ENCODE measurements around the gene TMEM181.
"Not testable (repeated sequence)": the region's sequence is repeated elsewhere in the genome, so short reads cannot be mapped to it uniquely, and the experiment has no call there.

Gene TMEM181

GRCh38 chr6:158521759-158522158 is 38.1 kb upstream of the TMEM181 start:
- no peaks in the 10 kb centered on the region for H3K79me2 ChIP-seq (ENCODE audit: insufficient read depth, low read length)
- no peaks in the 10 kb centered on the region for H4K20me1 ChIP-seq (ENCODE audit: low read depth, low read length)
- H2AFZ ChIP-seq (ENCODE audit: low read depth, low read length, severe bottlenecking), result no peak overlapping the region
- H3K27me3 ChIP-seq (ENCODE audit: low read length), result no peaks in the 10 kb centered on the region
- H3K27ac ChIP-seq (ENCODE audit: low read depth, low read length), result no peak overlapping the region
- H3K36me3 ChIP-seq (ENCODE audit: low read length), result no peaks in the 10 kb centered on the region
- TF ChIP-seq EZH2phosphoT487 (conservative IDR thresholded peaks at IDR 0.05; ENCODE audit: low read length) (no peak), CTCF (IDR thresholded peaks at IDR 0.05; ENCODE audit: insufficient read depth, low read length, poor library complexity, severe bottlenecking) (no peak)
- H3K9me3 ChIP-seq (ENCODE audit: insufficient read depth, low read length), result no peaks in the 10 kb centered on the region
- no peaks in the 10 kb centered on the region for H3K9me2 ChIP-seq (replicated peaks; ENCODE audit: insufficient read depth, low read length)
- H3K4me2 ChIP-seq (ENCODE audit: low read depth, low read length, poor library complexity, severe bottlenecking), result no peak overlapping the region
- no peaks in the 10 kb centered on the region for H3F3A ChIP-seq (ENCODE audit: insufficient read depth)
- no peak overlapping the region for H3K9ac ChIP-seq (ENCODE audit: low read length)
- H3K4me3 ChIP-seq (ENCODE audit: insufficient read depth, low read length, poor library complexity, severe bottlenecking), result no peak overlapping the region

DNA sequence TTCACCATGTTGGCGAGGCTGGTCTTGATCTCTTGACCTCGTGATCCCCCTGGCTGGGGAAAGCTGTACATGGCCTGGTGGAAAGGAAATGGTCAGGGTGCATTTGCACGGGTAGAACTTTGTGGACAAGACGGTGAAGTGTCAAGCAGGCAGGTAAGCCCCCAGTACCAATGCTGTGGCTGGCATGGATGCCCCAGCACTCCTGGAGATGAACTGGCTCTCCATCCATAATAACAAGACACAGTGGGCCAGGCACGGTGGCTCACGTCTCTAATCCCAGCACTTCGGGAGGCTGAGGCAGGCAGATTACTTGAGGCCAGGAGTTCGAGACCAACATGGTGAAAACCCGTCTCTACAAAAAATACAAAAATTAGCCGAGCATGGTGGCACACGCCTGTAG is 37.3 kb upstream of the TMEM181 start:
- Histone ChIP-seq H3K27me3 (ENCODE audit: low read length) (no peaks in the 10 kb centered on the region), H3K9ac (ENCODE audit: low read length) (no peak overlapping the region), H3K79me2 (ENCODE audit: insufficient read depth, low read length) (no peaks in the 10 kb centered on the region), H3K4me2 (ENCODE audit: low read depth, low read length, poor library complexity, severe bottlenecking) (no peak overlapping the region), H2AFZ (ENCODE audit: low read depth, low read length, severe bottlenecking) (no peak overlapping the region), H3K4me3 (ENCODE audit: insufficient read depth, low read length, poor library complexity, severe bottlenecking) (no peak overlapping the region), H3K9me3 (ENCODE audit: insufficient read depth, low read length) (no peaks in the 10 kb centered on the region), H3K27ac (ENCODE audit: low read depth, low read length) (no peak overlapping the region), H3K9me2 (replicated peaks; ENCODE audit: insufficient read depth, low read length) (no peaks in the 10 kb centered on the region), H3F3A (ENCODE audit: insufficient read depth) (no peaks in the 10 kb centered on the region), H3K36me3 (ENCODE audit: low read length) (no peaks in the 10 kb centered on the region), H4K20me1 (ENCODE audit: low read depth, low read length) (no peaks in the 10 kb centered on the region)
- no peak for TF ChIP-seq EZH2phosphoT487 (conservative IDR thresholded peaks at IDR 0.05; ENCODE audit: low read length)
- no peak for TF ChIP-seq CTCF (IDR thresholded peaks at IDR 0.05; ENCODE audit: insufficient read depth, low read length, poor library complexity, severe bottlenecking)

GRCh38 chr6:158524311-158524710 is 35.6 kb upstream of the TMEM181 start:
- no peak overlapping the region for H3K27ac ChIP-seq (ENCODE audit: low read depth, low read length)
- H3K36me3 ChIP-seq (ENCODE audit: low read length), result no peaks in the 10 kb centered on the region
- H3F3A ChIP-seq (ENCODE audit: insufficient read depth), result no peaks in the 10 kb centered on the region
- no peak overlapping the region for H3K4me3 ChIP-seq (ENCODE audit: insufficient read depth, low read length, poor library complexity, severe bottlenecking)
- no peaks in the 10 kb centered on the region for H3K9me2 ChIP-seq (replicated peaks; ENCODE audit: insufficient read depth, low read length)
- no peaks in the 10 kb centered on the region for H3K27me3 ChIP-seq (ENCODE audit: low read length)
- H2AFZ ChIP-seq (ENCODE audit: low read depth, low read length, severe bottlenecking), result no peak overlapping the region
- TF ChIP-seq EZH2phosphoT487 (conservative IDR thresholded peaks at IDR 0.05; ENCODE audit: low read length), result no peak
- TF ChIP-seq CTCF (IDR thresholded peaks at IDR 0.05; ENCODE audit: insufficient read depth, low read length, poor library complexity, severe bottlenecking), result no peak
- H4K20me1 ChIP-seq (ENCODE audit: low read depth, low read length), result no peaks in the 10 kb centered on the region
- H3K79me2 ChIP-seq (ENCODE audit: insufficient read depth, low read length), result no peaks in the 10 kb centered on the region
- H3K9me3 ChIP-seq (ENCODE audit: insufficient read depth, low read length), result no peaks in the 10 kb centered on the region
- no peak overlapping the region for H3K4me2 ChIP-seq (ENCODE audit: low read depth, low read length, poor library complexity, severe bottlenecking)
- no peak overlapping the region for H3K9ac ChIP-seq (ENCODE audit: low read length)

- H3K27me3 ChIP-seq (ENCODE audit: low read length); H3K27ac ChIP-seq (ENCODE audit: low read depth, low read length); H3K36me3 ChIP-seq (ENCODE audit: low read length); H3K9me2 ChIP-seq (replicated peaks; ENCODE audit: insufficient read depth, low read length); H3F3A ChIP-seq (ENCODE audit: insufficient read depth); H3K9ac ChIP-seq (ENCODE audit: low read length); H3K9me3 ChIP-seq (ENCODE audit: insufficient read depth, low read length); H3K4me2 ChIP-seq (ENCODE audit: low read depth, low read length, poor library complexity, severe bottlenecking); H3K4me3 ChIP-seq (ENCODE audit: insufficient read depth, low read length, poor library complexity, severe bottlenecking); H2AFZ ChIP-seq (ENCODE audit: low read depth, low read length, severe bottlenecking); H3K79me2 ChIP-seq (ENCODE audit: insufficient read depth, low read length); H4K20me1 ChIP-seq (ENCODE audit: low read depth, low read length): not testable (repeated sequence)
These were observed 32.0 kb upstream of the TMEM181 start for GRCh38 chr6:158527858-158528257.

Data from SU-DHL-6 (cell line).